Esophagus squamous epithelium (tissue), 5 donors: Measurements from ENCODE around the gene METAP1D. TPM values are rescaled to one million over a fixed set of nuclear protein-coding genes. Genes with fewer than 3 reads are reported as not detected.
"Not testable (repeated sequence)": the region's sequence is repeated elsewhere in the genome, so short reads cannot be mapped to it uniquely, and the experiment has no call there.

Source experiments
- DNase-seq: peaks from one replicate; lab custom pipeline; 2025; lab: John Stamatoyannopoulos, UW
- H3K27ac ChIP-seq, 4 donors: fragments of 200-600 bp; sonication (generic); one replicate each; pipeline ENCODE4 v1.5.1; 2016 to 2019; ENCODE audit warnings: mild to moderate bottlenecking in 1 of 4
- H3K27me3 ChIP-seq, 4 donors: fragments of 200-600 bp; sonication (generic); 1 replicate in 3 of 4; 2 replicates in 1 of 4; pipeline versions ENCODE4 v1.5.1 to v1.6.0; 2017 to 2021; ENCODE audit warnings: antibody characterized with exemption in 1 of 4
- H3K36me3 ChIP-seq, 3 donors: fragments of 200-600 bp; sonication (generic); one replicate each; pipeline ENCODE4 v1.5.1; 2016 to 2019
- H3K4me1 ChIP-seq, 3 donors: fragments of 200-600 bp; sonication (generic); one replicate each; pipeline ENCODE4 v1.5.1; 2017 to 2019
- H3K4me3 ChIP-seq, 4 donors: fragments of 200-600 bp; sonication (generic); 1 replicate in 3 of 4; 2 replicates in 1 of 4; pipeline ENCODE4 v1.5.1; 2016 to 2019; ENCODE audit warnings: mild to moderate bottlenecking in 2 of 4, moderate library complexity in 1 of 4
- H3K9me3 ChIP-seq, 3 donors: fragments of 200-600 bp; sonication (generic); one replicate each; pipeline ENCODE4 v1.5.1; 2016 to 2019
- POLR2A ChIP-seq, 4 donors: fragments of 450-650 bp; IDR thresholded peaks; one replicate each; pipeline ENCODE4 v1.6.1; 2017; ENCODE audit warnings: antibody characterized with exemption in 4 of 4, mild to moderate bottlenecking in 4 of 4, moderate library complexity in 3 of 4
- WGBS, 2 donors: methylation state at CpG; one replicate each; pipeline ENCODE4 v1.1.5; 2018; 5-methylcytosine and 5-hydroxymethylcytosine counted together
- intact Hi-C: fragments of 100-400 bp; cut with DNase I; formaldehyde crosslinking; loops from one replicate; pipeline ENCODE4 v1.15.0; 2022
- total RNA-seq, 4 donors: library from RNA; depleted of rRNA; stranded (reverse); fragments of >200 nt; gene quantifications; one replicate each; pipeline ENCODE4 v1.1.0, GENCODE V29; 2016
- TF ChIP-seq, protein P1 (sequence below), 6 experiments: fragments of 450-650 bp in 4 of 6; fragments of 200-600 bp in 2 of 6; sonication (generic) in 2 of 6; IDR thresholded peaks; one replicate each; pipeline ENCODE4 v1.5.1; 2016 to 2019; ENCODE audit warnings: antibody characterized with exemption in 6 of 6, mild to moderate bottlenecking in 4 of 6, moderate library complexity in 4 of 6
- donor health status: DM: yes; HTN: yes; CAD: no.

METAP1D gene
- total RNA-seq, 4 donors from 2014 or later = 2.4 to 7.1 (median 5.7) TPM

DNA sequence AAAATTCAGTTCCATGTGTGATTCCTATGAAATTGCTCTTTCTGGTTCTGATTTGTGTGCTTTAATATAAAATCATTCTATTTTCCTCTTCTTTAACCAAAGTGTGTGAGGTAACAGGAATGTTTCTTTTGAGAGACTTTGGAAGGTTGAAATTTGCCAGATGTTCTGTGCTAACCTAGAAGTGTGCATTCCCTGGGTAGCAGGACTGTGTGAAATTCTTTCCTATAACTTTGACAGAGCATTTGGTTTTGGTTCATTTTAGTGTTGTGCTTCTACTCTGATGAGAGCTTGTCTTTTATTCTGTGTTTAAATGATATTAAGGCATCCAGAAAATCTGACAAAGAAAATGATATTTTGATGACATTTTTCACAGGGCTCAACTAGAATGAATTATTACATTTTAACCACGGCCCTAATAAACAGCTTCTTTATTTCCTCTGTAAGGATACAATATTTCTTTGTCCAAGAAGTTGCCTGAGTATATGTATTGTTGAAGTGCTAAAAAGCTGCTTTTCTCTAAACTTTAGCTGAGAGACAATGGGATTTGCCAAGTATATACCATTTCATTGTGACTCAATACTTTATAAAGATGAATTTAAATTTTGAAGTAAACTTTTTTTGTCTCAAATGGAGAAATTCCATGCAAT is 50.8 kb downstream of the METAP1D start:
- Histone ChIP-seq H3K27me3 (no peaks in the 10 kb centered on the region), H3K9me3 (no peaks in the 10 kb centered on the region), H3K36me3 (no peaks in the 10 kb centered on the region), H3K4me3 (no peak overlapping the region), H3K4me1 (no peaks in the 10 kb centered on the region), H3K27ac (no peak overlapping the region)
- no peak for TF ChIP-seq POLR2A (IDR thresholded peaks at IDR 0.05)
- TF ChIP-seq, protein P1, sequence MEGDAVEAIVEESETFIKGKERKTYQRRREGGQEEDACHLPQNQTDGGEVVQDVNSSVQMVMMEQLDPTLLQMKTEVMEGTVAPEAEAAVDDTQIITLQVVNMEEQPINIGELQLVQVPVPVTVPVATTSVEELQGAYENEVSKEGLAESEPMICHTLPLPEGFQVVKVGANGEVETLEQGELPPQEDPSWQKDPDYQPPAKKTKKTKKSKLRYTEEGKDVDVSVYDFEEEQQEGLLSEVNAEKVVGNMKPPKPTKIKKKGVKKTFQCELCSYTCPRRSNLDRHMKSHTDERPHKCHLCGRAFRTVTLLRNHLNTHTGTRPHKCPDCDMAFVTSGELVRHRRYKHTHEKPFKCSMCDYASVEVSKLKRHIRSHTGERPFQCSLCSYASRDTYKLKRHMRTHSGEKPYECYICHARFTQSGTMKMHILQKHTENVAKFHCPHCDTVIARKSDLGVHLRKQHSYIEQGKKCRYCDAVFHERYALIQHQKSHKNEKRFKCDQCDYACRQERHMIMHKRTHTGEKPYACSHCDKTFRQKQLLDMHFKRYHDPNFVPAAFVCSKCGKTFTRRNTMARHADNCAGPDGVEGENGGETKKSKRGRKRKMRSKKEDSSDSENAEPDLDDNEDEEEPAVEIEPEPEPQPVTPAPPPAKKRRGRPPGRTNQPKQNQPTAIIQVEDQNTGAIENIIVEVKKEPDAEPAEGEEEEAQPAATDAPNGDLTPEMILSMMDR (IDR thresholded peaks at IDR 0.05) = no peak
- DNase-seq = no peak
- WGBS, 2 donors = 78 to 86% methylated on average over 1 of the region's 1 CpG
- intact Hi-C loops = no loop called here

DNA sequence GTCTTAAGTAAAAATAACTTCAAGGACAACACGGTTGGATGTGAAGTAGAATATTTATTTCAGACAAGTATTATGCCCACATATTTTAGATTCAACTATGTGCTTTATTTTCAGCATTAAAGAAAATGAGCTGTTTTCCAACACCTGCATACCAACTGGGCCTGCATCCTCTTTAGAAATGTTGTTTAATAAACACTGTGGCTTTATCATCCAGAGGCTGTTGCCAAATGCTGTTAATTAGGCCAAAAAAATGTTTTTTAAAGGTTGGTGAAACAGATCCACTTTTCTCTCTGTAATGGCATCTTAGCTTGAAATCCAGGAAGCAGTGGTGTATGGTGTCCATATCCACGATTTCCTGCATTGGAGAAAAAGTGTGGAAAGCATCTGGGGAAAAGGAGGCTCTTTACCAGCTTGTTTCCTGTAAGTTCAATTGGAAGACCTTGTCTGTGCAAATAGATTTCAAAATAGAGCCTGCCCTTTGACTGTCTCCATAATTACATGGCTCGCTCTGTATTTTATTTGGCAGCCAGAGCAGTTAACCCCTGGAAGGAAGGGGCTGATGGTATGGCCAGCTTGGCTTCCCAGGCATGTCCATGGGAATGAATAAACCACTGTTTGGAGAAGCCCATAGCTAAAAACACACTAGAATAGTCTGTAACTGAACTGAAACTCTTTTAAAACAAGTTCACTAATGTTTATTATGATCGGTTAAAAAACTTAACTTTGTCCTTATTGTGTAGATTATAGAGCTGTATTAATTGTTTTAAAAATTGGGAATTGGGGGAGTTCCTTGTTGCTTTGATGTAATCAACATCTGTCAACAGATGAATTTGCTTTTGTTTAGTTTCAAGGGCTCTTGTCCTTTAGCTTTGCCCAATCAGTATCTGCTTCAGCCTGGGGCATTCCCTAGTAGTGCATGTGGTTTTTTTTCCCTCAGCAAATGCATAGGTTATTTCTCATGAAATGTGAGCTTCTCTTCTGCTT is 52.5 kb downstream of the METAP1D start:
- 54 to 63% methylated on average over 4 of the region's 4 CpGs for WGBS, 2 donors
- no peak for DNase-seq
- Histone ChIP-seq H3K4me3 (no peak overlapping the region), H3K36me3 (no peaks in the 10 kb centered on the region), H3K9me3 (no peaks in the 10 kb centered on the region), H3K4me1 (no peaks in the 10 kb centered on the region), H3K27me3 (no peaks in the 10 kb centered on the region), H3K27ac (no peak overlapping the region)
- intact Hi-C loops = no loop called here
- TF ChIP-seq, protein P1 (IDR thresholded peaks at IDR 0.05) = no peak
- no peak for TF ChIP-seq POLR2A (IDR thresholded peaks at IDR 0.05)

DNA sequence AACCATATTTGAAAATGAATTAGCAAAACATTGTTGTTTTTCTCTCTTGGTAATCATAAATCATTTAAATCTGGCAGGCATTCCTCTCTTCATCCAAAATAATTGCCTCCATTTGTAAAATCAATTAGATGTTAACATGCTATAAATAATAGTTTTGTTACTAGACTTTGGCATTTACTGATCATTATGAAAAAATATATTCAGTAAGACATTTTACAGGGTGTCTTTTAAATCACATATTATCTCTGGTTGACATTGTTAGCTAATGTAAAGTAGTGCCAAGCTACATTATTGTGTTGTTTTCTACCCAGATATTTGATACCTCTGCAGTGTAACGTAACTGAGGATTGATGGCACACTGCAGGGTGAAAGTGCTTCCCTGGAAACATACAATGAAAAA is 53.7 kb downstream of the METAP1D start:
- no peaks in the 10 kb centered on the region for H3K9me3 ChIP-seq
- H3K36me3 ChIP-seq = no peaks in the 10 kb centered on the region
- H3K27ac ChIP-seq = no peak overlapping the region
- H3K27me3 ChIP-seq = no peaks in the 10 kb centered on the region
- no peak for DNase-seq
- 90 to 95% methylated on average over 1 of the region's 1 CpG for WGBS, 2 donors
- H3K4me3 ChIP-seq = no peak overlapping the region
- intact Hi-C loops = no loop called here
- no peak for TF ChIP-seq POLR2A (IDR thresholded peaks at IDR 0.05)
- TF ChIP-seq, protein P1 (IDR thresholded peaks at IDR 0.05) = no peak
- no peaks in the 10 kb centered on the region for H3K4me1 ChIP-seq

DNA sequence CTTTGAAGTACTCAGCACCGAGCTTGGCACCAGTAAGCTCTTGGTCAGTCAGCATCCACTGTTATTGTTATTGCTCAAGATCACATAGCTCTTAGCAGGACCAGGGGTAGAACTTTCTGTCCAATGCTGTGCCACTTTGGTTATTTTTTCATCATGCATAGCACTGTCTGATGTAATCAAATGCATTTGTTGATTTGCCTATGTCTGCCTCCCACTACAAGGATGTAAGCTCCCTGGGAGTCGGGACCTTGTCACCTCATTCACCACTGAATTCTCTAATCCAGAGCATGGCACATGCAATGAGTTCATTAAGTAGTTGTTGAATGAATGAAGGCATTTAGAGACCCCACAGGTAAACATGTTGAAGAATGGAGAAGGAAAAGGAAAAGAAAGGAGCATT is 56.5 kb downstream of the METAP1D start:
- Histone ChIP-seq H3K27ac (no peak overlapping the region), H3K36me3 (no peaks in the 10 kb centered on the region), H3K4me1 (no peaks in the 10 kb centered on the region), H3K27me3 (no peaks in the 10 kb centered on the region), H3K9me3 (no peaks in the 10 kb centered on the region), H3K4me3 (no peak overlapping the region)
- TF ChIP-seq POLR2A (IDR thresholded peaks at IDR 0.05) = no peak
- TF ChIP-seq, protein P1 (IDR thresholded peaks at IDR 0.05) = no peak
- intact Hi-C loops = no loop called here
- WGBS, 2 donors = 95% methylated on average over 2 of the region's 2 CpGs; no CpG with 5 or more reads in 1 of the 2 donors
- no peak for DNase-seq

DNA sequence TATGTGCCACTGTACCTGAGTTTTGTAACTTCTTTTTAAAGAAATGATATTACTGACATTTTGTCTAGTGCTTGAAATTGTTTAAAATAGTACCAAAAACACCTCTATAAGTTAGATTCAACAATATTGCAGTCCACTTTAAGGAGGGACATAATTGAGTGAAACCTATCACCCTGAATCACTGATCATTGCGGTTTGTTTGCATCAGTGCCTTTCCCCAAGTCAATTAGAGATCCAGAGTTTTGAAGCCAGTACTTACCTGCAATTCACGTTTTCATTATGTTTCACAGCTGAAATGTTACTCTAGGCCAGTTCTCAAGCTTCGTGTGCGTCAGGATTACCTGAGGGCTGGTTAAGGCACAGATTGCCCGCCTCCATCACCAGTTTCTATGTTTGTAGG is 58.9 kb downstream of the METAP1D start:
- no peaks in the 10 kb centered on the region for H3K4me1 ChIP-seq
- H3K27ac ChIP-seq = no peak overlapping the region
- no peaks in the 10 kb centered on the region for H3K9me3 ChIP-seq
- intact Hi-C loops = no loop called here
- TF ChIP-seq, protein P1 (IDR thresholded peaks at IDR 0.05) = no peak
- no peak for TF ChIP-seq POLR2A (IDR thresholded peaks at IDR 0.05)
- no peak overlapping the region for H3K4me3 ChIP-seq
- no peaks in the 10 kb centered on the region for H3K36me3 ChIP-seq
- H3K27me3 ChIP-seq = no peaks in the 10 kb centered on the region
- 95 to 97% methylated on average over 5 of the region's 5 CpGs for WGBS, 2 donors
- no peak for DNase-seq

DNA sequence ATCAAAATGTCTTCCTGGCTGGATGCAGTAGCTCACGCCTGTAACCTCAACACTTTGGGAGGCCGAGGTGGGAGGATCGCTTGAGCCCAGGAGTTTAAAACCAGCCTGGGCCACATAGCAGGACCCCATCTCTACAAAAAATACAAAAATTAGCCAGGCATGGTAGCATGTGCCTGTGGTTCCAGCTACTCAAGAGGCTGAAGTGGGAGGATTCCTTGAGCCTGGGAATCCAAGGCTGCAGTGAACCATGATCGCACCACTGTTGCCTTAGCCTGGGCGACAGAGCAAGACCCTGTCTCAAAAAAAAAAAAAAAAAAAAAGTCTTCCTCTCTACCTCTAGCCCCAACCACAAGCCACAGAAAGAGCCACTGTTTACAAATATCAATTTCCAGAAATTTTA is 60.4 kb downstream of the METAP1D start:
- H3K36me3 ChIP-seq, H3K9me3 ChIP-seq, DNase-seq, H3K4me3 ChIP-seq, H3K4me1 ChIP-seq, intact Hi-C loops, H3K27me3 ChIP-seq, H3K27ac ChIP-seq: not testable (repeated sequence)
- WGBS, 2 donors = 91 to 96% methylated on average over 5 of the region's 5 CpGs
